Sigmoid colon (tissue), 3 donors: ENCODE measurements around the gene MAPK13.

ENCODE experiments used
- CTCF ChIP-seq, 4 experiments: fragments of 450-650 bp in 3 of 4; fragments of 200-600 bp in 1 of 4; IDR thresholded peaks; one replicate each; pipeline ENCODE4 v1.5.1; 2016 to 2019; ENCODE audit warnings: antibody characterized with exemption in 4 of 4, mild to moderate bottlenecking in 3 of 4, moderate library complexity in 2 of 4
- POLR2A ChIP-seq, 2 donors: fragments of 450-650 bp; IDR thresholded peaks; one replicate each; pipeline ENCODE4 v1.6.1; 2016; ENCODE audit warnings: antibody characterized with exemption in 2 of 2, mild to moderate bottlenecking in 2 of 2, moderate library complexity in 2 of 2

- no peak for TF ChIP-seq CTCF (IDR thresholded peaks at IDR 0.05)
- no peak for TF ChIP-seq POLR2A (IDR thresholded peaks at IDR 0.05)
Measured at GRCh38 chr6:36121787-36122494, 8.4 kb upstream of the MAPK13 start.
